ENCODE data around the gene TGM3. TPM values are rescaled to one million over a fixed set of nuclear protein-coding genes. Genes with fewer than 3 reads are reported as not detected.

TGM3 gene
- total RNA-seq, 1 donor from 2014 or later = not detected

DNA sequence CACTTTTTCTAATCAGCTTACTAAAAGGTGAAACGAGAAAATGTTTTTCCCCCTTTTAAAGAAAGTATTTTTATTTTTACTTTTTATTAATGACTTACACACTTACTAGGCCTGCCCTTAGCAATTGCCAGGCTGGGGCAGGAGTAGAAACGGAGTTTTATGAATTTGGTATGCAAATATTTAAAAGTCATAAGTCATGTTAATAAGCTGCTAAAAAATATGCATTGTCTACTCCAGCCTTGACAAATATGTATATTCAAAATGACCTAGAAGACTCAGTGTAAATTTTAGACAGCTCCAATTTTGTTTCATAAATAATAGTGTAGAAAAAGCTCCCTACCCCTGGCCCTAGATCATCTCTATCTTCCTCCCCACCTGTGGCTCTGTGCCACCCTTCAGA is 67.4 kb downstream of the TGM3 start:
- no peaks in the 10 kb centered on the region for H3K36me3 ChIP-seq
- no peaks in the 10 kb centered on the region for H3K27me3 ChIP-seq
- intact Hi-C loops (cut with DNase I) = no loop called here
- no peak for DNase-seq (ENCODE audit: low spot score in 2 of 2)
- H3K27ac ChIP-seq = no peak overlapping the region
- no peak overlapping the region for H3K4me3 ChIP-seq
- TF ChIP-seq CTCF (IDR thresholded peaks at IDR 0.05) = no peak
- H3K4me1 ChIP-seq = no peaks in the 10 kb centered on the region
- H3K9me3 ChIP-seq = peaks cover 0 to 10% of the 10 kb centered on the region in 2 donors

DNA sequence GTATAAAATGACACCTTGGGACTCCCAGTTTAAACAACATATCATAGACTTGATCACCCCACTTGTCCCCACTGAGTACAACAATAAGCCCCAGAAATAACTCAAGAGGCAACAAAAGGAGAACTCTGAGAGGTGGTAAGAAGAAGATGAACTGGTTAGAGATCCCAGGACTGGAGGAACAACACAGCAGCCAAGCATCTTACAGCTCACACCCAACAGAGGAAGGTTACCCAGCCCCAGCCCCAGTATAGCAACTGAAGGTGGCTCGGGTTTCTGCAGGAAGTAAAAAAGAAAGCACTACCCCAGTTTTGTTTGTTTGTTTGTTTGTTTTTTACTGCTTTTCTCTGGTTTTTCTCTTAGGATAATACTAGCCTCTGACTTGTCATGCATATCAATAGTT is 67.8 kb downstream of the TGM3 start:
- Histone ChIP-seq H3K4me3 (no peak overlapping the region), H3K36me3 (no peaks in the 10 kb centered on the region), H3K9me3 (peaks cover 0 to 10% of the 10 kb centered on the region in 2 donors), H3K4me1 (no peaks in the 10 kb centered on the region), H3K27me3 (no peaks in the 10 kb centered on the region), H3K27ac (no peak overlapping the region)
- intact Hi-C loops (cut with DNase I) = no loop called here
- no peak for TF ChIP-seq CTCF (IDR thresholded peaks at IDR 0.05)
- DNase-seq (ENCODE audit: low spot score in 2 of 2) = no peak

DNA sequence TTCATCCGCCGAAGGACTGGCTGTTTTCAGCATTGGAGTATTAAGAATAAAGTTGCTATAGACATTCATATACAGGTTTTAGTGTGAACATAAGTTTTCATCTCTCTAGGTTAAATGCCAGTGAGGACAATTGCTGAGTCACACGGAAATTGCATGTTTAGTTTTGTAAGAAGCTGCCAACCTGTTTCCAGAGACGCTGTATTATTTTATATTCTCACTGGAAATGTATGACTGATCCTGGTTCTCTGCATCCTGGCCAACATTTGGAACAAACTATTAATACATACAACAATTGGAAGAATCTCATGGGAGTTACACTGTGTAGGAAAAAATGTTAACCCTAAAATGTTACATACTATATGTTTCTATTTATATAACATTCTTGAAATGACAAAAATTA is 68.2 kb downstream of the TGM3 start:
- no peak for DNase-seq (ENCODE audit: low spot score in 2 of 2)
- H3K27me3 ChIP-seq = no peaks in the 10 kb centered on the region
- H3K4me1 ChIP-seq = no peaks in the 10 kb centered on the region
- intact Hi-C loops (cut with DNase I) = no loop called here
- H3K9me3 ChIP-seq = peaks cover 0 to 10% of the 10 kb centered on the region in 2 donors
- no peaks in the 10 kb centered on the region for H3K36me3 ChIP-seq
- no peak overlapping the region for H3K27ac ChIP-seq
- H3K4me3 ChIP-seq = no peak overlapping the region
- TF ChIP-seq CTCF (IDR thresholded peaks at IDR 0.05) = no peak

DNA sequence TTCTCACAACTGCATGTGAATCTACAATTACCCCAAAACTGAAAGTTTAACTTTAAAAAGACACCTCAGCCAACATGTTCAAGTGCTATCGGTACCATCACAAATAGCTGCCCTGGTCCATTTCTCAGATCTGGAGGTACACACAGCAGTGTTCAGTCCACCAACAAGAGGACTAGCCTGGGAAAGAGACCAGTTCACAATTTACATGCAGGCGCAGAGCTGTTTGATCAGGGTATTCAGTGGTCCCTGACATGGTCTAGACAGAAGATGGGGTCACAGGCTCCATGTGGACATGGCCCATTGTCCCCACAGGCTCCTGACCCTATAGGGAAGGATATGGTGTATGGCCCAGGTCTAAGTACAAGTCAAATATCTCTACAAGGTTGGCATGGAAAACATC is 69.3 kb downstream of the TGM3 start:
- no peak for TF ChIP-seq CTCF (IDR thresholded peaks at IDR 0.05)
- Histone ChIP-seq H3K4me3 (no peak overlapping the region), H3K36me3 (no peaks in the 10 kb centered on the region), H3K9me3 (peaks cover 0 to 10% of the 10 kb centered on the region in 2 donors), H3K27ac (no peak overlapping the region), H3K4me1 (no peaks in the 10 kb centered on the region), H3K27me3 (no peaks in the 10 kb centered on the region)
- no peak for DNase-seq (ENCODE audit: low spot score in 2 of 2)
- intact Hi-C loops (cut with DNase I) = no loop called here

GRCh38 chr20:2365666-2366065 is 69.9 kb downstream of the TGM3 start:
- H3K4me3 ChIP-seq = no peak overlapping the region
- no peaks in the 10 kb centered on the region for H3K36me3 ChIP-seq
- H3K27ac ChIP-seq = no peak overlapping the region
- H3K27me3 ChIP-seq = no peaks in the 10 kb centered on the region
- DNase-seq (ENCODE audit: low spot score in 2 of 2) = no peak
- intact Hi-C loops (cut with DNase I) = no loop called here
- H3K9me3 ChIP-seq = peaks cover 0 to 4% of the 10 kb centered on the region in 2 donors
- no peaks in the 10 kb centered on the region for H3K4me1 ChIP-seq
- TF ChIP-seq CTCF (IDR thresholded peaks at IDR 0.05) = no peak

- no peak for DNase-seq (ENCODE audit: low spot score in 2 of 2)
- H3K36me3 ChIP-seq = no peaks in the 10 kb centered on the region
- no peak for TF ChIP-seq CTCF (IDR thresholded peaks at IDR 0.05)
- H3K4me1 ChIP-seq = no peaks in the 10 kb centered on the region
- intact Hi-C loops (cut with DNase I) = no loop called here
- H3K4me3 ChIP-seq = no peak overlapping the region
- H3K27ac ChIP-seq = no peak overlapping the region
- H3K9me3 ChIP-seq = no peaks in the 10 kb centered on the region
- no peaks in the 10 kb centered on the region for H3K27me3 ChIP-seq
Measured at GRCh38 chr20:2368621-2369020, 72.8 kb downstream of the TGM3 start.
